ENCODE measurements around the gene ANKS3.

The ANKS3 gene

DNA sequence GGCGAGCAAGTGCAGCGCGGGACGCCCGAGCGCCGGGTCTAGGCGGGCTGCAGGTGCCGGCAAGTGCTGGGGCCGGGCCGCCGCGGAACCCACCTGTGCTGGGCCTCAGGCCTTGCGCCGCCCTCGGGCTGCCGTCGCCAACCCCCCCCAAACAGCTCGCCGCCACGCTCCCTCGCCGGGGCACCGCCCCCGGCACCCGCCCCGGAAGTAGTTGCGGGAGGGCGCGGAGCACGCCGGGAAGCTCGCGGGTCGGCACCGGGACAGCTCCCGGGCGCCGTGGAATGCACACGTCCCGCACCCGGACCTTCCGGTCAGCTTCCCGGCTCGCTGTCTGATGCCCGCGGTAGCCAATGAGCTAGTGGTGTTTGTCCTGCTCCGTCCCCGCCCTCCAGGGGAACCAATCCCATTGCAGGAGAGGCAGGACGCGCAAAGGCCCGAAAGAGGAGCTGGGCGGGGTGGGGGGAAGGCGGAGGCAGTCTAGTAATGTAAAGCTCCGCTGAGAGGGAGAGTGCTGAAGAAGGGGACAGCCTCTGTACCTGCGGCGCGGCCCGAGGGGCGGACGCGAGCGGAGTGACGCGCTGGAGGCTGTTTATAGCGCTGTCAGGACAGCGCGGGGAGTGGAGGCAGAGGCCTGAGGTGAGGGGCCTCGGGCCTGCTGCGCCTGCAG lies at the start of gene ANKS3, which contains the start of gene DNAAF8:
ANKS3 (minus strand) TSS at position 209 of the 667 bp plus-strand sequence. CDS start 4,122 bp downstream, outside the sequence.
DNAAF8 (plus strand) TSS at position 475 of the 667 bp plus-strand sequence. CDS start 1,978 bp downstream, outside the sequence.
- peak; percentile 13 to 68 (median 49) for DNase-seq (ENCODE audit: low read depth in 3 of 3, low spot score in 1 of 3)

GRCh38 chr16:4783251-4783950 lies 49.3 kb upstream of the ANKS3 start:
- DNase-seq (ENCODE audit: low read depth in 3 of 3, low spot score in 1 of 3) = no peak

- DNase-seq (ENCODE audit: low read depth in 3 of 3, low spot score in 1 of 3) = no peak
Measured at GRCh38 chr16:4780235-4780634, 46.2 kb upstream of the ANKS3 start.

DNA sequence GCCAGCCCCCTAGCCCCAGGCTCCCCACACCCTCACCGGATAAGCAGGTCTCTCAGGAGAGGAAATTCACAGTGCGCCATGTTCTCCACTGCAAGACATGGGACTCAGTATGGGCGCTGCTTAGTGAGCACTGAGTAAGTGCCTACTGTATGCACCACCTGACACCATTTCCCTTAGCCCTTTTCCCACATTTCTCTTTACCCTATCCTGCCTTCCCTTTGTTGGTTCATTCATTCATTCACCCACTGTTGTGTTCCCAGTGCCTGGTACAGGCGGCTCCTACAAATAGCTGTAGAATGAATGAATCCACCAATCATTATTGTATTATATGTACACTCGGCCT lies 44.0 kb upstream of the ANKS3 start:
- DNase-seq (ENCODE audit: low read depth in 3 of 3, low spot score in 1 of 3) = no peak

DNA sequence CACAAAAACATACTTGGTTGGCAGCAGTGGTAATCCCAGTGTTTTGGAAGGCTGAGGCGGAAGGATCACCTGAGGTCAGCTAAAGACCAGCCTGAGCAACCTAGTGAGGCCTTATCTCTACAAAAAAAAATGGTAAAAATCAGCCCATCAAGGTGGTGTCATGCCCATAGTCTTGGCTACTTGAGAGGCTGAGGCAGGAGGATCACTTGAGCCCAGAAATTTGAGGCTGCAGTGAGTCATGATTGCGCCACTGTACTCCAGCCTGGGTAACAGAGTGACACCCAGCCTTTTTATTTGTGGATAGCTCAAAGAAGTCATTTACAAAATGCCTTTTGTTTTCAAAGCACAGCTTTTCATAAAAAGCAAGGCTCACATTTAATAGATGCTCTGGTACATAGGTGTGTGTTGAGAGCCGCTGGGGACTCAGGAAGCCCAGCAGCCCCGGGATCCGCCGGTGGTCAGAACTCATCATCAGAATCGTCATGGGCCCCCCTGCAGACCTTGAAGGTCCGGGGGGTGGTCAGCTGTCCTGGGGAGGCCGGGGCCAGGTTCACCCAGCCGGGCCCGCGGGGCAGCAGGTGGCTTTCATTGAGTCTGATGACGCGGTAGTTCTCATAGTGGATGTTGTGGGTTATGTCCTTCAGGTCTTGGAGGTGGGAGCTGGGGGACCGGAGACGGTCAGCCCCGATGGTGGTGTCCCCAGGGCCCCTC lies 43.4 kb upstream of the ANKS3 start:
- DNase-seq (ENCODE audit: low read depth in 3 of 3, low spot score in 1 of 3) = no peak

DNA sequence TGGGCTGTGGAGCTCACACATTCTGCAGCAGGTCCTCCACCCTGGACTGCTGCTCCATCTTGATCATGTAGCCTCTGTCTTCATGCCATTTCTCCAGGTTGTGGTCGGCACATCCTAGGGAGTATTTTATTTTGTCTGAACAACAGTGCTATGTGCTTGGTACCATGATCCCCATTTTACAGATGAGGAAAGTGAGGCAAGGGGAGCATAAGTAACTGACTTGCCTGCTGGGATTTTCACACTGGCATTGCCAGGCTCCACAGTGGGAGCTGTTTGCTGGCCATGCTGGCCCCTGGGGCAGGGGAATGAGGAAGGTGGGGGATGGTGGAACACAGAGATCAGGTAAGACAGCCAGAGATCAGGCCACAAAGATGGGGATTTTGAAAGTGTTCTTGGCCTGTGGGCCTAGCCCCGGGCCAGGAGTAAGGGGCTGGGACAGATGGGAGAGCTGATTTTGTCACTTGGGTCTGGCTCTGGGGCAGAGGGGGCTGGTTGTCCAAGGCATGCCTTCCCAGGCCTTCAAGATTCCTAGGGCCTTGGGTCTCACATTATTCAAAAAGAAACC lies 42.2 kb upstream of the ANKS3 start:
- DNase-seq (ENCODE audit: low read depth in 3 of 3, low spot score in 1 of 3) = no peak

GRCh38 chr16:4775005-4775404 lies 40.9 kb upstream of the ANKS3 start:
- DNase-seq (ENCODE audit: low read depth in 3 of 3, low spot score in 1 of 3) = no peak

GRCh38 chr16:4772351-4772750 lies 38.3 kb upstream of the ANKS3 start:
- no peak for DNase-seq (ENCODE audit: low read depth in 3 of 3, low spot score in 1 of 3)

DNA sequence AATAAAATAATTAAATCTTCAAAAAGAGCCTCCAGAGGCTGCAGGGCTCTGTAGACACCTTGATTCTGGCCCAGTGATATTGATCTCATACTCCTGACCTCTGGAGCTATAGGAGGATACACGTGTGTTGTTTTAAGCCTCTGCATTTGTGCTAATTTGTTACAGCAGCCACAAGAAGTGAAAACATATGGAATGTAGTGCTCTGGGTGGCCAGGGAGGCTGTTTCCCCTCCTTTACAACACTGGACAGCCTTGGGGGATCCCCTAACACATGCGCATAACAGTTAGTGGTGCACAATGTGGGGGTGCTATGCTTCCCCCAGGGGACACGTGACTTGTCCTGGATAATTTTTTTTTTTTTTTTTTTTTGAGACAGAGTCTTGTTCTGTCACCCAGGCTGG lies 37.6 kb upstream of the ANKS3 start:
- no peak for DNase-seq (ENCODE audit: low read depth in 3 of 3, low spot score in 1 of 3)

DNA sequence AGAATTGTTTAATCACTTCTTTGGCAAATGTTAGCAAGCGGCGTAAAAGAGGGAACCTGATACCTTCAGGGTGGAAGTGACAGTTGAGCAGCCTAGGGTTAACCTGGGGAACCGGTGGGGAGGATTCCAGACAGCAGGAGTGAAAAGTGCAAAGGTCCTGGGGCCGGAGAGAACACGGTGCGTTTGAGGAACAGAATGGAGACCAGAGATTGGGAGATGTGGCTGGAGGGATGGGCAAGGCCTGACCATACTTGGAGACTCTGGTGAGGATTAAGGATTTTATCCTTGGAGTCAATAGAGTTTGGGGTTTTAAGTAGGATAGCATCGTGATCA lies 35.2 kb upstream of the ANKS3 start:
- no peak for DNase-seq (ENCODE audit: low read depth in 3 of 3, low spot score in 1 of 3)

DNA sequence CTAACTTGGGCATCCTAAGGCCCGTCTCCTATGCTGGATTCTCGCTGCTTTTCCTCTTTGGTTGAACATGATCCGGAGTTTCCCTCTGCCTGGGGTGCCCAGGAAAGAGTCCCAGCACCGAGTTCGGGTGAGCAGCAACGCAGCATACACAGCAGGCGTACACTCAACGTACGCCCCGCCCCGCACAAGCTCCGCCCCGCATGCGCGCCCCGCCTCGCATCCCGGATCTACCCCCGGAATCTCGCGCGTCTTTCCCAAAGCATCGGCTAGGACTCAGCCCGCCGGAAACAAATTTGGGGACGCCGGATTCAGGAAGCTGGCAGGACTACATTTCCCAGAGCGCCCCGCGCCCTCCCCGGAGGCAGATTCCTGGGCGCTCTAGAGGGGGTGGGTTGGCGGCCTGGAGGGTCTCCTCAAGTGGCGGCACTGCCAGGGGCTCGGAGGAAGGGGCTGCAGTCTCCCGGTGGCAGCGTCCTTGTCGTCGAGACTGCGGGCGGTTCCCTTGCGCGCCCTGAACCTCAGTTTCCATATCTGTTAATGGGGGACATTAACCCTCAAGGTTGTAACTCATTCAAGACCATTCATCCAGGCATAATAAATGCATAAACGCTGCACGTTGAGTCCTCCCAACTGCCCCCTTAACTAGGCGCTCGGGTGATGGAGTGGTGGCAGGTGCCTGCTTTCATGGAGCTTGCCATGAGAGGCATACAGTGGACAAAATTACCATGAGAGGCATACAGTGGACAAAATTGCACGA lies 34.7 kb upstream of the ANKS3 start:
- peak; percentile 41 to 82 (median 57) for DNase-seq (ENCODE audit: low read depth in 3 of 3, low spot score in 1 of 3)

GRCh38 chr16:4767872-4768548 lies 33.9 kb upstream of the ANKS3 start:
- DNase-seq (ENCODE audit: low read depth in 3 of 3, low spot score in 1 of 3) = no peak

DNA sequence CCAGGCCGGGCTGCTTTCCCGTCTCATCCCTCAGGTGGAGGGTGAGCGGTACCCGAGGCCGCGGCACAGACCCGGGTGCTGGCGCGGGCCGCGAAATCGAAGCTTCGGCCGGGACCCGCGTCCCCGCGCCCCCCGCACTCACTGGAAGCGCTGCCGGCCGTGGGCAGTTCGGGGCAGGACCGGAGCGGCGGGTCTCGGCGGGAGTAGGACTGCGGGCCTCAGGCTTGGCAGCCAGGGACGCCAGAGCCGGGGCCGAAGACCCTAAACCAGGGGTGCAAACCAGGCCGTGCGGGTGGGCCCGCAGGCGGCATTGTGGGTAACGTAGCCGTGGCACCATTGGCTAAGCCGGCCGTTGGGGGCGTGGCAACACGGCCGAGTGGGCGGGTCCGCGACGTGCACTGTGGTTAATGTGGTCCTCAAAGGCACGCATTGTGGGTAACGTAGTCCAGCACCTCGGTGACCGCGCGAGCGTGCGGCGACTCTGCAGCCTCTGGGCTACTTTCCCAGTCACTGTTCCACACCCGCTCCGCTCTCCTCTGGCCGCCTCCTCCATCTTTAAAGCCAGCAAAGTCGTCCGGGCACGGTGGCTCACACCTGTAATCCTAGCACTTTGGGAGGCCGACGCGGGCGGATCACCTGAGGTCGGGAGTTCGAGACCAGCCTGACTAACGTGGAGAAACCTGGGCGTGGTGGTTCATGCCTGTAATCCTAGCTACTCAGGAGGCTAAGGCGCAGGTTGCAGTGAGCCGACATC lies 33.0 kb upstream of the ANKS3 start, which contains the start of gene ZNF500:
ZNF500 (minus strand) TSS at position 288 of the 754 bp plus-strand sequence. CDS start 1,184 bp downstream, outside the sequence.
- DNase-seq (ENCODE audit: low read depth in 3 of 3, low spot score in 1 of 3) = peak; percentile 82 to 99 (median 90)

GRCh38 chr16:4765511-4766474 lies 31.7 kb upstream of the ANKS3 start:
- DNase-seq (ENCODE audit: low read depth in 3 of 3, low spot score in 1 of 3) = no peak

DNA sequence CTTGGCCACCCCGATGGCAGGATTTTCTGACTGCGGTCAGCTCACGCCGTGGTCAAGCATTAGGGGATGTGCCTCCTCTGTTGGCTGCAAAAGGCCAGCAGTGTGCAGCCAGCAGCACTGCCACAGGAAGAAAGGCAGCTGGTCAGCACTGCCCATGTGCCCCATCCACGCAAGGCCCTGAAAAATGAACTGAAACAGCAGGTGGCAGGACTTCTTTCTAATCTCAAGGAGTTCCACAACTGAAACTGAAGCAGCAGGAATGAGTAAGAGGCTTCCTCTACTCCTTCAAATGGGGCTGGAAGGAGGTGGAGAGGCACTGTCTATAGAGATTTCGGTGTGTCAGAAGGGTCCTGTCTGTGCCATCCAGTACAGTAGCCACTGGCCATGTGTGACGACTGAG lies 29.7 kb upstream of the ANKS3 start:
- no peak for DNase-seq (ENCODE audit: low read depth in 3 of 3, low spot score in 1 of 3)

GRCh38 chr16:4762205-4762604 lies 28.1 kb upstream of the ANKS3 start:
- DNase-seq (ENCODE audit: low read depth in 3 of 3, low spot score in 1 of 3) = no peak

- DNase-seq (ENCODE audit: low read depth in 3 of 3, low spot score in 1 of 3) = no peak
Measured at GRCh38 chr16:4760221-4760910, 26.3 kb upstream of the ANKS3 start.

DNA sequence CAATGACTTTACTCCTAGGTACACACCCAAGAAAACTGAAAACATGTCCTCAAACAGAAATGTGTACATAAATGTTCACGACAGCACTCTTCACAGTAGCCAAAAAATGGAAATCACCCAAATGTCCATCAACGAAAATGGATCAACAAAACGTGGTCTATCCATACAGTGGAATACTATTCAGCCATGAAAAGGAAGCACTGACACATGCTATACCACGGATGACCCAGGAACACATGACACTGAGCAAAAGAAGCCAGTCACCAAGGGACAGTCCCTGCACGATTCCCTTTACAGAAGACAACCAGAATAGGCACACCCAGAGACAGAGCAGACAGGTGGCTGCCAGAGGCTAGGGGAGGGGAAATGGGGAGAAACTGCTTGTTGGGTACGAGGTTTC lies 21.6 kb upstream of the ANKS3 start:
- no peak for DNase-seq (ENCODE audit: low read depth in 3 of 3, low spot score in 1 of 3)
